ENCODE results near the gene PSMD7.
A peak's percentile ranks its signal among the peaks of the same experiment; 100 is the strongest.

Gene PSMD7
- total RNA-seq: 81.3 to 154 (median 112) reads per million in 17 experiments

- DNase-seq: peak; percentile 94 to 97 (median 96)
These were observed at the start of gene PSMD7 for GRCh38 chr16:74296432-74297144. TSS of gene PSMD7 (plus strand) at chr16:74296814. CDS start at chr16:74296915, 101 bp downstream.

GRCh38 chr16:74249254-74249653 is 47.4 kb upstream of the PSMD7 start:
- DNase-seq: no peak

GRCh38 chr16:74249846-74250245 is 46.8 kb upstream of the PSMD7 start:
- DNase-seq: no peak

GRCh38 chr16:74252329-74252728 is 44.3 kb upstream of the PSMD7 start:
- DNase-seq: no peak

GRCh38 chr16:74253161-74253938 is 43.3 kb upstream of the PSMD7 start:
- DNase-seq: no peak

- DNase-seq: no peak
These were observed 39.6 kb upstream of the PSMD7 start for GRCh38 chr16:74257061-74257460.

- no peak for DNase-seq
These were observed 35.5 kb upstream of the PSMD7 start for GRCh38 chr16:74261068-74261467.

GRCh38 chr16:74264811-74265210 is 31.8 kb upstream of the PSMD7 start:
- DNase-seq: no peak

- no peak for DNase-seq
These were observed 28.2 kb upstream of the PSMD7 start for GRCh38 chr16:74268372-74268782.

GRCh38 chr16:74271872-74272271 is 24.7 kb upstream of the PSMD7 start:
- no peak for DNase-seq

GRCh38 chr16:74275031-74275636 is 21.5 kb upstream of the PSMD7 start:
- DNase-seq: peak in 3 of 4 experiments; percentile 16 to 35 (median 30)

- no peak for DNase-seq
These were observed 20.9 kb upstream of the PSMD7 start for GRCh38 chr16:74275711-74276110.

GRCh38 chr16:74277974-74278373 is 18.6 kb upstream of the PSMD7 start:
- DNase-seq: no peak

- no peak for DNase-seq
These were observed 17.3 kb upstream of the PSMD7 start for GRCh38 chr16:74279266-74279665.

- DNase-seq: no peak
These were observed 16.8 kb upstream of the PSMD7 start for GRCh38 chr16:74279805-74280204.

- DNase-seq: no peak
These were observed 16.2 kb upstream of the PSMD7 start for GRCh38 chr16:74280448-74280847.

- no peak for DNase-seq
These were observed 15.3 kb upstream of the PSMD7 start for GRCh38 chr16:74281300-74281699.

- DNase-seq: no peak
These were observed 12.9 kb upstream of the PSMD7 start for GRCh38 chr16:74283716-74284115.

GRCh38 chr16:74288065-74288464 is 8.5 kb upstream of the PSMD7 start:
- no peak for DNase-seq

- DNase-seq: no peak
These were observed 6.3 kb upstream of the PSMD7 start for GRCh38 chr16:74290356-74290755.

GRCh38 chr16:74291176-74291575 is 5.4 kb upstream of the PSMD7 start:
- DNase-seq: no peak

GRCh38 chr16:74291577-74292208 is 4.9 kb upstream of the PSMD7 start:
- no peak for DNase-seq

GRCh38 chr16:74296104-74296431 is 546 bp upstream of the PSMD7 start:
- DNase-seq: peak in 3 of 4 experiments; percentile 52 to 70 (median 67)
